Stimulated activated naive CD8-positive, alpha-beta T cell treated with anti-CD3 and anti-CD28 coated beads, Interleukin-15, Interleukin-2, amounts not matched to agents 100 U/mL and 50 U/mL, for 24 hours (primary cell): Measurements from ENCODE around the gene PRR32.
"Not testable (repeated sequence)": the region's sequence is repeated elsewhere in the genome, so short reads cannot be mapped to it uniquely, and the experiment has no call there.

ENCODE experiments used
- ATAC-seq: fragments of 150-1000 bp; cut with Tn5 transposase; one replicate; pipeline ENCODE4 v1.10.0; 2021
- DNase-seq: peaks from one replicate; pipeline ENCODE4 v3.0.0; 2021

Gene PRR32, protein sequence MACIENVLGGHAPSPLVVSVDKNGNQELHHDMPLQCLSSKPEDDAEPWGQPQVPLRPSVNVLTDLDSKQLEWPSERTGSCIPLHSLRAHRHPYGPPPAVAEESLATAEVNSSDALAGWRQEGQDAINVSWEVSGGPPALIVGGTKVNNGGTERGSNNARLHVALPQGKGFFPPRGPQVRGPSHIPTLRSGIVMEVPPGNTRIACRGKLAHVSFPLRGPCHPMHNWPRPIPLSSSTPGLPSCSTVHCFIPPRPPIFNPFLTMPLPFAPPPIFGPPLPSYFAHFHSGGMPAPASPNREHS

GRCh38 chrX:126819429-126819828, at the start of gene PRR32:
Gene PRR32 (plus strand): TSS chrX:126819729. CDS start chrX:126819844, 115 bp downstream.
- ATAC-seq (no peak), DNase-seq (no peak)

DNA sequence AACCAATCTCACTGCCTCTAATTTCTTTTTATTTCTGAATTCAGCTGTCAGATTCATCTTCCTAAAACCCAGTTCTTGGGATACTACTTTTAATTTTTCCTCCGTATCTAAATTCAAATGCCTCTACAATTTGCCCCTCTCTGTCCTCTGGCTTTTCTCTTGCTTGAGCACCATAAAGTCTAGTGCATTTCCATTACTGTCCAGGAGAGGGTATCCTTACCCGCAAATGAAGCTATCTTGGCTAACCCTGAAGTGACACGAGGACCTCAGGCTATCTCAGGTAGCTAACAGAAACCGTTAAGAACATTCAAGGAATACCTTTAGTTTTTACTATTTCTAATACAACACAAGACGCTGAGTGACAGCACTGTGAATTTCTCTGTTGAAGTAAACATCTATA, 49.4 kb upstream of the PRR32 start:
- DNase-seq (no peak), ATAC-seq (no peak)

- no peak for DNase-seq
Measured at GRCh38 chrX:126785539-126785938, 34.0 kb upstream of the PRR32 start.

GRCh38 chrX:126799059-126799458, 20.5 kb upstream of the PRR32 start:
- ATAC-seq: no peak
- DNase-seq: no peak

More at GRCh38 chrX:126785539-126785938, 34.0 kb upstream of the PRR32 start:
- ATAC-seq: no peak

DNA sequence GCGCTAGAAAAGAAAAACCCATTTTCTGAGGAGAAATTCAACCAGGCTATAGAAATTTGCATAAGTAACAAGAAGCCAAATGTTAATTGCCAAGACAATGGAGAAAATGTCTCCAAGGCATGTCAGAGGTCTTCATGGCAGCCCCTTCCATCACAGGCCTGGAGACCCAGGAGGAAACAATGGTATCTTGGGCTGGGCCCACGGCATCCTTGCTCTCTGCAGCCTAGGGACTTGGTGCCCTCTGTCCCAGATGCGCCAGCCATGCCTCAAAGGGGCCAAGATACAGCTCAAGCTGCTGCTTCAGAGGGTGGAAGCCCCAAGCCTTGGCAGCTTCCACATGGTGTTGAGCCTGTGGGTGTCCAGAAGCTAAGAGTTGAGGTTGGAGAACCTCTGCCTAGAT, 12.7 kb upstream of the PRR32 start:
- not testable (repeated sequence) for DNase-seq, ATAC-seq

DNA sequence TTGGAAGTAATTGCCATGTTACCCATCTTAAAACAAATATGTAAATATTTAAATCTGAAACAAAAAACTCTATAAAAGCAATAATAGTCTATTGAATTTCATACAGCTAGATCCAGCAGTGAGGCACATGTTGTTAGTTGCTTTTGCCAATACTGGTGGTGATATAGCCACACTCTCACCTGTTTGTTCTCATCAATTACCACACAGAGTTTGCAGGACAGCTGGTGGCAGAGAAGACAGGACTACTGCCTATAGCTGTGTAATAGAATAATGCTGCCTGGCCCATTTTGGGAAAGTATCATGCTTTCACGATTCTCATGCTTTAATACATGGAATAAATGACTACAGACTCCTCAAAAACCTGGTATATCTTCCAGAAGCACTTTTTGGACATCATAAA, 3.7 kb upstream of the PRR32 start:
- ATAC-seq: no peak
- no peak for DNase-seq

DNA sequence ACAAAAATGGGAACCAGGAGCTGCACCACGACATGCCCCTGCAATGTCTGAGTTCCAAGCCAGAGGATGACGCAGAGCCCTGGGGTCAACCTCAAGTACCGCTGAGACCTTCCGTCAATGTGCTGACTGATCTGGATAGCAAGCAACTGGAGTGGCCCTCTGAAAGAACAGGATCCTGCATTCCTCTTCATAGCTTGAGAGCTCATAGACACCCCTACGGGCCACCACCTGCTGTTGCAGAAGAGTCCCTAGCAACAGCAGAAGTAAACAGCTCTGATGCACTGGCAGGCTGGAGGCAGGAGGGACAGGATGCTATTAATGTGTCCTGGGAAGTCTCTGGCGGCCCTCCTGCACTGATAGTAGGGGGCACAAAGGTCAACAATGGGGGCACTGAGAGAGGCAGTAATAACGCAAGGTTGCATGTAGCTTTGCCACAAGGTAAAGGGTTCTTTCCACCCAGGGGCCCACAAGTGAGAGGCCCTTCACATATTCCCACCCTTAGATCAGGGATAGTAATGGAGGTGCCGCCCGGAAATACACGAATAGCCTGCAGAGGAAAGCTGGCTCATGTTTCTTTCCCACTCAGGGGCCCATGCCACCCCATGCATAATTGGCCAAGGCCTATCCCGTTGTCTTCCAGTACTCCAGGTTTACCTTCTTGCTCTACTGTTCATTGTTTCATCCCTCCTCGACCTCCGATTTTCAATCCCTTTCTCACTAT, 1.3 kb downstream of the PRR32 start:
- DNase-seq (no peak), ATAC-seq (no peak)

GRCh38 chrX:126824338-126825007, 4.9 kb downstream of the PRR32 start:
- DNase-seq: no peak

DNA sequence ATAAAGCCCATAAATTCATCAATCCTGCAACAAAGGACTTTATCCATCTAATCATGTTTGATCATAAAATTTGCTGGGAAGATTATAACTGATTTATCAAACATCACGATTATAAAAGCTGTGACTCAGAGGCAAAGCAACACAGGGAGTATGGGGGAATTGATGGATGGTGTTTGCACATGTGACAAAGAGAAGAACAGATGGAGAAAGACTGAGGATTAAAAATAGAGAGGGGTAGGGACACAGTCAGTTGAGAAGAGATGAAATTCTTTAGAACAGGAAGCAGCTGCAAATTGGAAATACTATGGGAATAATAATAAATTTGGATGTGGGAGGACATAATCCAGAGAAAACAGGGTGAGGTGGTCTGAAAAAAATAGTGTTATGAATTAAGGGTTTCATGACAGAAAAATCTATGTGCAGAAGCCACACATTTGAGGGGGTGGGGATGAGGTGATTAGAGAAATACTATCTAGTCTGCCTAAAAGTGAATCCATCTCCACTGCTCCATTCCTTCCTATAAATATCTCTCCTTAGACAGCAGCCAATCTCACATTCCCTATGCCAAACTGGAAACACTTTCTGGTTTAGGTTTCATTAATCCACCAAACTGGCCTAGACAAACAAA, 6.2 kb downstream of the PRR32 start:
- ATAC-seq (no peak), DNase-seq (no peak)

More at GRCh38 chrX:126824338-126825007, 4.9 kb downstream of the PRR32 start:
- no peak for ATAC-seq

GRCh38 chrX:126836186-126836585, 16.7 kb downstream of the PRR32 start:
- no peak for DNase-seq

GRCh38 chrX:126847143-126847542, 27.6 kb downstream of the PRR32 start:
- ATAC-seq: no peak
- no peak for DNase-seq

More at GRCh38 chrX:126836186-126836585, 16.7 kb downstream of the PRR32 start:
- ATAC-seq: no peak

DNA sequence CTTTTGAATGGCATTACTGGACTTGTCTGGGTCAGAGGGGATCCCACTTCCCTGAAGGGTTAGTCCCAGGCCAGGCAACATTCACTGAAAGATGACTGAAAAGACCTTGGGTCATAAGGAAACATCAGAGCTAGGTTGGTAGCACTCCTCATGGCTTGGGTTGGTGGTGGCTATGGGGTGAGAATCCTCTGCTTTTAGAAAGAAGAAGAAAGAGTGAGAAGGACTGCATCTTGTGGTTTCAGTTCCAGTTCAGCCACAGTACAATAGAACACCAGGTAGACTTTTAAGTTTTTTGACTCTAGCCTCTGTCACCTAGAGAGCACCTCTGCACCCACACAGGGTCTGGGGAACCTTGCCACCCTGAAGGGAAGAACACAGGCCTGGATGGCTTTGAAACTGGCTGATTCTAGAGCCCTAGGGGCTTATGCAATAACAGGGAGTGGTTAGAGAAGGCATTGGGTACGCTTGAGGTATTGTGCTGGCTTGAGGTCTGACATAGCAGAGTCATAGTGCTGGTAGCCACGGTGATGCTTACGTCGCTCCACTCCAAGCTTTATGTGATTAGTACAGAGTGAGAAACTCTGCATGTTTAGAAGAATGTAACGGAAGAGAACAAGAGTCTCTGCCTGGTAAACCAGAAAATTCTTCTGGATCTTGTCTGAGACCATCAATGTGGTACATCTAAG, 36.5 kb downstream of the PRR32 start:
- no peak for DNase-seq
- no peak for ATAC-seq
